HG02642 (cell line): ENCODE results near the gene TRANK1.

Experiments
- ATAC-seq: cut with Tn5 transposase; IDR thresholded peaks from one replicate; pipeline ENCODE4 v1.9.1; 2021; ENCODE audit warnings: mild to moderate bottlenecking; ENCODE audit not compliant: unreplicated experiment, poor library complexity

The TRANK1 gene

DNA sequence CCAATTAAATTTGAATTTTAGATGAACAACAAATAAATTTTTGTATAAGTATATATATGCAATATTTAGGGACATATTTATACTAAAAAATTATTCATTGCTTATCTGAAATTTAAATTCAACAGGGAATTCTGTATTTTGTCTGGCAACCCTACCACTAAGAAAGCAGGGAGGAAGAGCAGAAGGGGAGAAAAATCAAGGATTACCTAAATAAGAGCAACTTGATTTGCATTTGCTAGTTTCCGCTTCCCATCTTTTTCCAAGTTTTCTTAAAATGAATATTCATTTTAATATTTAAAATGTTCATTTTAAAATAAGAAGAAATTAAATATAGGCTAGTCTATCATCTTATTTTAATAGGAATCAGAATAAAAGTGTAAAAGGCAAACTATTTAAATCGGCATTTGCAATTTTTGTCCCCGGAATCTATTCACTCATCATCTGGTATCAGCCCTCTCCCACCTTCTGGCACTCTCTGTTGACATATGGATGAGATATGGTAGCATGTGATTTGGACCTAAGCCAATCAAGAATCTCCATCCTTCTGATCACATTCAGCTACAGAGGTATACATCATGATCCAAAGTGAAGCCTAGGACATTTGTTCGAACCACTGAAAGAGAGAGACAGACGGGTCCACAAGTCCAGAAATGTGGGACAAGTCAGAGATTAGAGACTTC, 82.6 kb downstream of the TRANK1 start:
- no peak for ATAC-seq

- ATAC-seq = no peak
These were observed 85.4 kb downstream of the TRANK1 start for GRCh38 chr3:36859494-36859893.

GRCh38 chr3:36852071-36852470, 92.8 kb downstream of the TRANK1 start:
- no peak for ATAC-seq

DNA sequence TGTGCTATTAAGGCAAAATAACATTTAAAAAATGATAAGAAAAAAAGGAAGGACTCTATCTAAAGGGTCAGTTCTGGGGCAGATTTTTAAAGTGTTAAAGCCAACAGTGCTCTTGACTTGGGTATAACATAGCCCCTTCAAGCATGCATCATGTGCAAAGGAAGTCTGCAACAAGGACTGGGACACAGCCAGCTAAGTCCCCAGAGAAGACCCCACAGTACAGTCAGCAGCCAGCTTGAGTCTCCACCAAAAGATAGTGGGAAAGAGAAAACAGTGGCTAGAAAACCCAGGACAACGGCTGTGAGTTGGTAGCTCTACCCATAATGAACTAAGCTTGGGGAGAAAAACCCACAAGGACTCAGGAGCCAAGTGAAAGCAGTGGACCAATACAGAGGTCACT, 94.1 kb downstream of the TRANK1 start:
- ATAC-seq = no peak

DNA sequence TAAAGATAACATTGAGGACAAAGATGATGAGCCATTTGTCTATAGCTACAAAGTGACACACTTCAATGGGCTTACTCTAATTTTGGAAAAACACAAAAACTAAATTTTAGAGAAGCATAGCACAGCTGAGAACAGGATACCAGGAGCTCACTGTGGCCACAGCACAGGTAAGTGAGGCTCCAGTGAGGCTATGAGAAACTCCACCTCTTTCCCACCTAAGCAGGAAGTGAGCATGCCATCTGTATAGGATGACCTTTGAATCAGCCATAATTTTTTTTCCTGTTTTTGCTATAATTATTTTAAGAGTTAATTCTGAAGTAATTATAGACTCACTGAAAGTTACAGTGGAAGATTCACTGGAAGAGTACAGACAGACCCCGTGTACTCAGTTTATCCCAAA, 98.4 kb downstream of the TRANK1 start:
- ATAC-seq = no peak

GRCh38 chr3:36843065-36844051, 101.5 kb downstream of the TRANK1 start:
- ATAC-seq = no peak

- no peak for ATAC-seq
These were observed 102.6 kb downstream of the TRANK1 start for GRCh38 chr3:36842275-36842674.

DNA sequence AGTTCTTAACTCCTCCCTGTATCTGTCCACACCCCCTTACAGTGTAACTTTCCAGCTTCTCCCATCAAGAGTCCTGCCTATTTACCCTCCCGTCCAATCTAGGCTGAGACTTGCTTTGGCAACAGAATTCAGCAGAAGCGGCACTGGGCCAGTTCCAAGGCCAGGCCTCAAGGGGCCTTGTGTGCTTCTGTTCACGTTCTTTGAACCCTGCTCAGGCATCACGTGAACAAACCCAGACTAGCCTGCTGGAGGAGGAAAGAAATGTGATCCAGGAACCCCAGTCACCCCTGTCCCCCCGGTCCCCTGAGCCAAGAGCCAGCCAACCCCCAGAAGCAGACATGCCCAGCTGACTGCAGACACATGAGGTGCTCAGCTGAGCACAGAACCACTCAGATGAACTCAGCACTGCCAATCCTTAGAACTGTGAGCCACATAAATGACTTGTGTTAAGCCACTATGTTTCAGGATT, 104.4 kb downstream of the TRANK1 start:
- ATAC-seq = no peak

- ATAC-seq = no peak
These were observed 107.8 kb downstream of the TRANK1 start for GRCh38 chr3:36837089-36837488.

DNA sequence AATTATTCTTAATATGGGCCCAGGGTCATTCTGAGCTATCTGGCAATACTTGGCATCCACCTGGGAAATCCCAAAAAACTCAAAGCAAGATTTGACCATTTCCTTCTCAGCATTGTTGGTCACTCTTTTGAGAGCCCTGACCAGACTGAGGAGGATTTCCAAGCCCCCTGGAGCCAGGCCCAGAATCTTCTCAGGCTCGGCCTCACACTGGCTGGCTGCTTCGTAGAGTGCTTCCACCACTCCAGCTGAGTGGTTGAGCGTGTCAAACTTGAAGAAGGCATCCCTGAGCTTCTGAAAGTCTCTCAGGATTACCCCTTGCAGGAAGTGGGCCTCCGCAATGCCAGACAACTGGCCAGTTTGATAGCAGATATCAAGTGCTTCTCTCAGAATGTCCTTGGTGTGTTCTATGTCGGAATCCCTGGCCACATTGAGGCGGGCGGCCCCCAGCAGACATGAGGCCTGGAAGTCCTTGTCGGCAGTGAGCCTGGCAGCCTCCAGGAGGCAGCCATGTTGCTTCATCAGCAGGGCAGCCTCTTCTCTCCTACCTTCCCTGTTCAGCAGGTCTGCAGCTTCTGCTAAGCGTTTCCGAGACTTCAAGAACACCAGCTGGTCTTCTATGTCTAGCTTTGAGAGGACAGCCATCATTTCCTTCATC, 111.6 kb downstream of the TRANK1 start:
- ATAC-seq = no peak

DNA sequence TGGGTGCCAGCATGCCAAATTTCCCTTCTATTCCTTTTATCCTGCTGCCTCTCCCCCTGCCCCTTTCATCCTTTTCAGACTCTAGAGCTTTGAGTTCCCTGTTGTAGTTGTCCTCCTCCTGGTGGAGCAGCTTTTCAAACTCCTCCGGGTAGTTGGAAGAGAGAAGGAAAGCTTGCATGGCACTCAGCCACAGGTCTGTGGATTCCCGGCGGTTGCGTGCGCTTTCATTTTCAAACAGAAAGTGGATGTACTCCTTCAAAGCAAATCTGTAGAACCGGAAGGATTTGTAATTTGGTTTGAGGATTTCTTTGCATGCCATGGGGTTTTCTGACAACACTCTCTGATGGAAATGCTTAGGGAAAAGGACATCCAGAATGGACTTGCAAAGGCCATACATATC, 112.4 kb downstream of the TRANK1 start:
- no peak for ATAC-seq

- no peak for ATAC-seq
These were observed 117.7 kb downstream of the TRANK1 start for GRCh38 chr3:36827133-36827532.

GRCh38 chr3:36826240-36826639, 118.6 kb downstream of the TRANK1 start:
- ATAC-seq = no peak

GRCh38 chr3:36824443-36824842, 120.4 kb downstream of the TRANK1 start:
- no peak for ATAC-seq

DNA sequence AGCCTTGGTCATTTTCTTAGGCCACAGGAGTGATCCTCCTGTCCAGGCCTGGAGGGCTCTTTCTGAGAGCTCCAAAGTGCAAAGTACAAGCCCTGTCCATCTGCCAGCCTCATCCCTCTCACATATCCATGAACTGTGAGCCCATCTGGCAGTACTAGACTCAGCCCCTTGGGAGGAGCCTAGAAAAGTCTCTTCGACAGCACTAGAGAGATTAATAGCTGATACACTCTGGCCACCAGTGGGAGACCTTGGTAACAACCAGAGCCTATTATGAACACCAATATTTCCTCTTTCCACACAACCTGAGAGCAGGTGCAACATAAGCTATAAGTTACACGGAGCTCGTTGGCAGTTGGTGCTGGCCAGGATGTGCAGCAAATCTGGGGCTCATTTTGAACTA, 121.0 kb downstream of the TRANK1 start:
- ATAC-seq = no peak

DNA sequence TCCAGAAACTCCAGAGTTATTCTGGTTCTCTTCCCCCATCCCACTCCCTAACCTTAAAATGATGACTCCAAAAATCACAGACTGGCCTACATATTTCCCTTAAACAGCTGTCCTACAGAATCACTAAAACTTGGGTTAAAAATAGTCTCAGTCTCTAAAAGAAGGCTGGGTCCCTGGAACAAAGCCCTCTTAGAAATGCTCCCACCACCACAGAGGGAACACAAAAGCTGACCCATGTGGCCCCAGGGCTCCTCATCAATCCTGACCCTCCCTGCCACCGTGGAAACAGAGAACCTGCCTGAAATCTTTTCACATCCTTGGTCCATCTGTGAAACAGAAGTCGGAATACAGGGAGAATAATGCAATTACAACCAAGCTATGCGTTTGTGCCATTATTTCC, 124.8 kb downstream of the TRANK1 start:
- ATAC-seq = no peak

GRCh38 chr3:36817806-36818533, 126.9 kb downstream of the TRANK1 start:
- no peak for ATAC-seq

DNA sequence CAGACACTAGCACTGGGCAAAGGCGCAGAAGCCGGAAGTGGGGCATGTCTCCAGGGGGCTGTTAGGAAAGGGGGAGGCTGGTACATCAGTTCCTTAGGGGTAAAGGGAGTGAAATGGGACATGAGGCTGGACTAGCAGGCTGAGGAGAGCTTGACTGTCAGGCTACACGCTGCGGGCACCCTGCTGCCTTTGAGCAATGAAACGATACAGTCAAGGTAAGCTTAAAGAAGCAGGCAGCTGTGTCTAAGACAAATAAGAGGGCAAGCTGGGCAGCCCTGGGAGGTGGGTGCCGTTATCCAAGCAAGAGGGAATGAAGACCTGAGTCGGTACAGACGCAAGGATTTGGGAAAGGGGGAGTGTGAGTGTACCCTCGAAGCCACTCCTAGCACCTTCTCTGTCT, 129.5 kb downstream of the TRANK1 start:
- no peak for ATAC-seq

GRCh38 chr3:36814776-36815175, 130.1 kb downstream of the TRANK1 start:
- no peak for ATAC-seq

- no peak for ATAC-seq
These were observed 130.7 kb downstream of the TRANK1 start for GRCh38 chr3:36814066-36814717.
